HG03064 (cell line): ENCODE results near the gene NATD1.
"Not testable (repeated sequence)": the region's sequence is repeated elsewhere in the genome, so short reads cannot be mapped to it uniquely, and the experiment has no call there.

ENCODE experiments used
- ATAC-seq: cut with Tn5 transposase; IDR thresholded peaks from one replicate; pipeline ENCODE4 v1.9.1; 2021; ENCODE audit warnings: low read depth; ENCODE audit not compliant: unreplicated experiment

NATD1 gene

DNA sequence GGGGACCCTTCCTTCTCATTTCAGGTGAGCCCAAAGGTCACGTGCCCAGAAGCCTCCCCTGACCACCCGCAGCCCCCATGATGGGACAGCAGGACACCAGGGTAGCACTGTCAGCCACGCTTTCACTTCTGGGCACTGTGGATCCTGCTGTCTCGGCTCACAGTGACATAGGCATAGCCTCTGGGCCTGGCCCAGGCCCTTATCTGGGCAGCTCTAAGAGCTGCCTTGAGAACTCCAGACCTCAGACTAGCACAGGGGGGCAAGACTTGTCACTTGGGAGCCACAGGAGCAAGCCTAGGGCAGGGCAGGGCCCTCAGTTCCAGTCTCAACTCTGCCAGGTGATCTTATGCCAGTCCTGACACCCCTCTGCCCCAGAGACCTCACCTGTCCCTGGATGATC is 4.7 kb downstream of the NATD1 start:
- no peak for ATAC-seq

DNA sequence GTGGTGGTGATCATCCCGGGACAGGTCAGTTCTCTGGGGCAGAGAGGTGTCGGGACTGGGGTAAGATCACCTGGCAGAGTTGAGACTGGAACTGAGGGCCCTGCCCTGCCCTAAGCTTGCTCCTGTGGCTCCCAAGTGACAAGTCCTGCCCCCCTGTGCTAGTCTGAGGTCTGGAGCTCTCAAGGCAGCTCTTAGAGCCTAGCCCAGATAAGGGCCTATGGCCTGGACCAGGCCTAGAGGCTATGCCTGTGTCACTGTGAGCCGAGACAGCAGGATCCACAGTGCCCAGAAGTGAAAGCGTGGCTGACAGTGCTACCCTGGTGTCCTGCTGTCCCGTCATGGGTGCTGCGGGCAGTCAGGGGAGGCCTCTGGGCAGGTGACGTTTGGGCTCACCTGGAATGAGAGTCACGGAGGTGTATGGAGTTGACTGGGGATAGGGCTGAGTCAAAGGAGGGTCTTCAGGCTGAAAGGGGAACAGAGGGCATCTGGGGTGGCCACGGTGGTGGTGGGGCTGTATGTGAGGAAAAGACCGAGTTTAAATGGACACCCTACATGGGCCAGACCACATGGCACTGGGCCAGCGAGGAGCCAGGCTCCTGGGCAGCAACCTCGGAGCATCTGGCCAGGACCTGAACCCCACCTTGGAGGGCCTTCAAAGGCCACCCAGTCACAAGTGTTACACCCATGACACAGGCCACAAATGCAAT is 5.5 kb downstream of the NATD1 start:
- ATAC-seq = no peak

DNA sequence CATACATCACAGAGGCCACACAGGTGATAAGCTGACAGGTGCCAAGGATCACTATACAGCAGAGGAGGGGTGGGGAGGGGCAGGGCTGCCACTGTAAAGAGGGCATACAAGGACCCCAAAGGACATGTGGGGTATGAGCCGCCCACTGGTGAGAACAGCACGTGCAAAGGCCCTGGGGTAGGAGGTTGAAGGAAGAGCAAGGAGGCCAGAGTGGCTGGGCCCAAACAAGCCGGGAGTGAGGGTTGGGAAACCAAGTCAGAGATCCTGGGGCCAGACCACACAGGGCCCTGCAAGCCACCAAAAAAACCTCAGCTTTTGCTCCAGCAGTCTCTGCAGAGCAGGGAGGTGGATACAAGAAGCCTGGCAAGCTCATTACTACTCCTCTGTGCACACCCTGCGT is 6.5 kb downstream of the NATD1 start:
- ATAC-seq = no peak

DNA sequence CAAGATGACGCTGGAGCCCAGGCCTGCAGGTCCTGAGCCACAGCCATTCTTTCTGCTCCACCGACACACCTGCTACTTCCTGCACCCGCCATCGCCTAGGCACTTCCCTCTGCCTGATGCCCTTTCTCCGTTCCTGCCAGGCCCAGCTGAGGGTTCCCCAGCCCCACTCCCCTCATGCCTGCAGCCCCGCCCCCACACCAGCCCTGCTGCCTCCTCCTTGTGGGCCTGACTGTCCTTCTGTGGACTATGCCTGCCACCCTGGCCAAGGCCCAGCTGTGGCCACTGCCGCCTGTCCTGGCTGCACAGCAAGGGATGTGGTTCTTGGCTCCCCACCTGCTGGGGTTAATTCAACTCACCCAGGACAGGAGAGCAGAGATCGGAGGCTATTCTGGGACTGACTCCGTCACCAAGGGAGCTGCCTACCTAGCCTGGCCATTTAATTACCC is 7.5 kb downstream of the NATD1 start:
- no peak for ATAC-seq

DNA sequence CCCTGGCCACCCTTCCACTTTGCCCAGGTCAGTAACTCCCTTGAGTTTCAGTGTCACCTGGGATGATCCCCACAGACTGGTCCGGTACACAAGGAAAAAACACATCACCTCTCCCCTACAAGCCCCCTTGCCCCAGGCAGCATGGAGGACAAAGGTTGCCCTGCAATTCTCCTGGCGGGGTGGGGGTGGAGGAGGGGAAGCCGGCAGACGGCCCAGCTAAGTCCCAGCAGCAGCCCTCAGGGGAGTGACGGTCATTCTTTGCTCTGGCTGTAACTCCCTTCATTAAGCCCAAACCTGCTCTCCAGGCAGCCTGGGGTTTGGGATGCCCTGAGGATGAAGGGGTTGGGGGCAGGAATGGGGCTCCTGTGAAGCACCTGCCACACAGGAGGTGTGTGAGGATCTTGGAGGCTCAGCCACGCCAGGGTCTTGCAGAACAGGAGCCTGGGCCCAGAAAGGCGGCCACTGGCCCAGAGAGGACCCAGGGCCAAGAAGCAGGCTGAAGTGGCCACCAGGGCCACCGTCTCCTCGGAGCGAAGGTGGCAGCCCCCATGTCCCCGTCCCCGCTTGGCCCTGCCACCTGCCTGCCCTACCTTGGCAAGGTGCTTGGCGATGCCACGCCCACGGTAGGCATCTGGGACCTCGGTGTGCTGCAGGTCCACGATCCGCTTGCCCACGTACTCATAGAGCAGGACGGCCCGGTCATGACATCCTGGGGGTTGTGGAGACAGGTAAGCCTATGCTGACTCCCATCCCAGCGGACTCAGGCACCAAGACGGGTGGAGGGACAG is 9.5 kb downstream of the NATD1 start:
- no peak for ATAC-seq

DNA sequence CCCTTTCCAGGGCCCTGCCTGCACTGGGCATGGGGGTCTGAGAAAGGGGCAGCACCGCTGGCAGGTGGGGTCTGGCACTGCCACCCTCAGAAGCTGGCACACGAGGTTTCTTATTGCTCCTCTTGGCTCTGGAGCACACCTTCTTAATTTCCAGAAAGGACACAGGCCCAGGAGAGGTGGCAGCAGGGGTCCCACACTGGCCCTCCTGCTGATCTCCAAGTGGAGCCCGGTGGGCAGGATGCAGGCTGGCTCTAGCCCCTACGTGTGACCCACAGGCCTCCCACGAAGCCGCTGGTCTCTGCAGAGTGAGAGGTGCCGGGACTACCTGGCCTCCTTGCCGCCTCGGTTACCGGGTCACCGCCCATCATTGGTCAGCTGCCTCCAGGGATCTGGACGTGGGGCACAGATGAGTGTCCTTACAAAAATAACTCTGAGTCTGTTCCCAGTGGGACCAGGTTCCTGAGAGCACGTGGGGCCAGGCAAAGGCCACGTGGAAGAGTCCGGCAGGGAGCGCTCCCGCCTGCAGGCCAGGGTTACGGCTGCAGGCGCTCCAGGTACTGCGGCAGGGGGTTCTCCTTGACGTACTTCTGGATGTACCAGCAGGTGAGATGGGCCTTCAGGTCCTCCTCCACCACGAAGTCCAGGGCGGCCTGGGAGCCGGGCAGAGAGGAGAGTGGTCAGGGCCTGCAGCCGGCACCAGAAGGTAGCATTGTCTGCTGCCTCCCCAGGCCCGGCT is 10.3 kb downstream of the NATD1 start:
- no peak for ATAC-seq

DNA sequence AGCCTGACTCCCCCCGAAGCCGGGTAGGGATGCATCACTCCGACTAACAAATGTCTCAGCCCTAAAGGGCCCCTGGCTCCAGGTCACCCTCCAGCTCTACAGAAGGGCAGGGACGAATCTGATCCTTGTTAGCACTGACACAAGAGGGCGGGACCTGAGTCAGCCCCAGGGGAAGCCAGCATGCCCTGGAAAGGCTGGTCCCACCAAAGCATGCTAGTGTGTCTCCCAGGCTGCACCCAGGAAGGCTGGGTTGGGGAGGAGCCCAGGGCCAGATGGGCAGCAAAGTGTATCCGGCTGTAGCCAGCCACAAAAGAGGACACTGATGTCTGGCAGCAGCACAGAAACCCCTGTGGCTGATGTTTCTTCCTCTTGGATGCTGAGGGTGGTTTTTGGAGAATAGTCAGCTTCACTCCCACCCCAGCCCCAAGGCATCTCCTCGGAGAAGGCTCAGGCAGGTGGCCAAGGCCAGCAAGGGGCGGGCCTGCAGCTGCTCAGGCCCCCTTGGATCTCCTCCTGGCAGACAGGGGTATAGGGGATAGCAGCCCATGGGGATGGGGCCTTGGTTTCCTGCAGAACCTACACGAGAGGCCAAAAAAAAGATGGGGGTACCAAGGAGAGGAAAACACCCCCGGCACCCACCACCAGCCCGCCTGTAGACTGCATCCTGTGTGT is 11.0 kb downstream of the NATD1 start:
- ATAC-seq = no peak

DNA sequence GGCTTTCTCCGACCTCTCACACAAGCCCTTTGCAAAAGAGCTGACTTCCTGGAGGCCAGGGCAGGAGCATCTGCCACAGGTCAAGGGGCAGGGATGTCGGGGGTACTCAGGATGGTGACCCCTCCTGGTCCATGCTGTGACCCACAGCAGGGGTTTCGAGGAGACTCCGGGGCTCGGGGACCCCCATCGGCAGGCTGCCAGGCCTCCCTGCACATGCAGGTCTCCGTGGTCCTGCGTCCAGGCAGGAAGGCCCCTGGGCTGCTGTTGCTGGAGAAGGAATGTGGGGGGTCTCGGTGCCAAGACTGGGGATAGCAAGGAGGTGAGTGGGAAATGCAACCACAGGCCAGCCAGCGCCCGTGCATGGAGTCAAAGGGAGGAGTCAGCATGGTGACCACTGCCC is 11.6 kb downstream of the NATD1 start:
- ATAC-seq = no peak

DNA sequence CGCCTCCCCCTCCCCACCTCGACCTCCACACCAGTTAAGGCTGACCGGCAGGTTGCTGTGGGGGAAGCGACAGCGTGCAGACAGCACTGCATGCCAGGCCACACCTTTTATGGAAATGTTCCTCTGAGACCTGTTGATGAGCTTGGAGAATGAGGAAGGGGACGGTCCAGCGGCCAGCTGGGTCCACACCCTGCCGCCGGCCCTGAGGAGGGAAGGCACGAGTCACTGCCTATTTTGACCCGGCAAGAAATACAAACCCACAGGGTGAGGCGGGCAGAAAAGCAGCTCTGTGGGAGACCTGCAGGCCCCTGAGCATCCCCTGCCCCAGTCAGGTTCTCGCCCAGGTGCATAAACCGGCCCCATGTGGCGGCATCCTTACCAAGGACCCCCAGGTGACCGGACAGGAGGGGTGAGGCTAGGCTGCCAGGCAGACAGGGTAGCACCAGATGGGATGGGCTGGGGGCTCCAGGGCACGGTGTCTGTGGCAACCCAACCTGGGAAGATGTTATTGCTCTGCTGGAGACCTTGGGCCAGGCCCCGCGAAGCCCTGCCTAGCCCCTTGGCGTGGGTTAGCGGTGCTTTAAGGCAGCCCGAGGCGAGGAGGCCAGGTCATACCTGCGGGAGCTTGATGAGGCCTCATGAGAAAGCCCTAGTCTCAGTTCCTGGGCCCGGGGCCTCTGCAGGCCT is 12.7 kb downstream of the NATD1 start:
- ATAC-seq = no peak

DNA sequence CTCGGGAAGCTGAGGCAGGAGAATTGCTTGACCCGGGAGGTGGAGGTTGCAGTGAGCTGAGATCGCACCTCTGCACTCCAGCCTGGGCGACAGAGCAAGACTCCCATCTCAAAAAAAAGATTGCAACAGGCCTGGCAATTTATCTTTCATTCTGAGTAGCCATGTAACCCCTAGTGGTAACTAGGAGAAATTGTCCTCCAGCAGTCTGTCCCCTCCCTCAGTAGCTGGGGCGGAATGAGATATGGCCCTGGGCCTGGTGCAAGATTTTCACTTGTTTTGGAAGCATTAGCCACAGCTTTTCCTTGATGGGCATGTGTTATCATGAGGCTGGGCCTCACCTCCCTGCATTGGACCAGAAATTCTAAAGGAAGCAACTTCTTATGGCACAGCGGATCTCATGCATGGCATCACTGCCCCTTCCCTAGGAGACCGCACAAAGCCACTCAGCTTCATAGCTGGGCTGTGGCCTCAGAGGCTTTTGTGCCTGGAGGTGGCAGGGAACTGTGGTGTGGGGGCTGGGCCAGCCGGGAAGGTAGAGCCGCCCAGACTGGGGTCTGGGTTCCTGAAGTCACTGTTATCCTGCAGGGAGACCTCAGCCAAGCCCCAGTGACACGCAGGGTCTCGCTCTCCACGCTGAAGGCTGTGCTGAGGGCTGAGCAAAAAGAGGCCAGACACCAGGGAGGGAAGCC is 13.4 kb downstream of the NATD1 start:
- no peak for ATAC-seq

DNA sequence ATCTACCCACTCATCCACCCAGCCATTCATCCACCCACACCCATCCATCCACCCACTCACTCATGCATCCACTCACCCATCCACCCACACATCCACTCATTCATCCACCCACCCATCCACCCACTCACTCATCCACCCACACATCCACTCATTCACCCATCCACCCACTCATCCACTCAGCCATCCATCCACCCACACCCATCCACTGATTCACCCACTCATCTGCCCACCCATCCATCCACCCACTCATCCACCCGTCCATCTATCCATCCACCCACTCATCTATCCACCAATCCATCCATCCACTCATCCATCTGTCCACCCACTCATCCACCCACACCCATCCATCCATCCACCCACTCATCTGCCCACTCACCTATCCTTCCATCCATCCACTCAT is 17.3 kb downstream of the NATD1 start:
- ATAC-seq = no peak

DNA sequence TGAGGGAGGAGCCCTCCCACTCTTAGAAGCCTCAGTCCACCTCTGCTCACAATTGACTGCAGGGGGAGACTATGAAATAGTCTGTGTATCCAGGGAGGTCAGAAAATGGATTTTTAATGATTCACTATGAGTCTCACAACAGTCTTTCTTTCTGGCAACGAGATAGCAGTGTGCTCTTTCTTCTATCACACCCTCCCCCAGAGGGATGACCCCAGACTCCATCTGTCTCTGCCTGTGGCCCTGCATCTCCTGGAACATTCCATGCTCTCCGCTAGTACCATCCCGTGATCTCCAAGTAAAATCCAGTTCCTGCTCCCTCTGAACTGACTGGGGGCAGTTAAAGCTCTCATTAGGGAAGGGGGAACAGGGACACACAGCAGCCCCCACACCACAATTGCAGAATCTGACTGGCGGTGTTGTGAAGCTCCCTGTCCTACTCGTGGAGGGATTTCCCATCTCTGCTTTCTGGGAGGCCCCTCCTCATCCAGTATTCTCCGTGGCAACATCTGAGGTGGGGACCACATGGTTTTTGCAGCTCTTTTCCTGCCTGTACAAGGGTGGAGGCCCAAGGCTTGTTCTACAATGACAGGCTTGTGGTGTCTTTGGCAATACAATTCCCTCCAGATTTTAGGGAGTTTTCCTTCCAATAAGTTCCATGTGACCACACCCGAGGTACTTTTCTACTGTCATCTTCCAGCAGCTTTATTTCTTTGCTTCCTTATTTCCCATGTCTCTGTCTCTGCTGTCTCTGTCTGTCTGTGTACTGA is 19.4 kb downstream of the NATD1 start:
- ATAC-seq = no peak

DNA sequence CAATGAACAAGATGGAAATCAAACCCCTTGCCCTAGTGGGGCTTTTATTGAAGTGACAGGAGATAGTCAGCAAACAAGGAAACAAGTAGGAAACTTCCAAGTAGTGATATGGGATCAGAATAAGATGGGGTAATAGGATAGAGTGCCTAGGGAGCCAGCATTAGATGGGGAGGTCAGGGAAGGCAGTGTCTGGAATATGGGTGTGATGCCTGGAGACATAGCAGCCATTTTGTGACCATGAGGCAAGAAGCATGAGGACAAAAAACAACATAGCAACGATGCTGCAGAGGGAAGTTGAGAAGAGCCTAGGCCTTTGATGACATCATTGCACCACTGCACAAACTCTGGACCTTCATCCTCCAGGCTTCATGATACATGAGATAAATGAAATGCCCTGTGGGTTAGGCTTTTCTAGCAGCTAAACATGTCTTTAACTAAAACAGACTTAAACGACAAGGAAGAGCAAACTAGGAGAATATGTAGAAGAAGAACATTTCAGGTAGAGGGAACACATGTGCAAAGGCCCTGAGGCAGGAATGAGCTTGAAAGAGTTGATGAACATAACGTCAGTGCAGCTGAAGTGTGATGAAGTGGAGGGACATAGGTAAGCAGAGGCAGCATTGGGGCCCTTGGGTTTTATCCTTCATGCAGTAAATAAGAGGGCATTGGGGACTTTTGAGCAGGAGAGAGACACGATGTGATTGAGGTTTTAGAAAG is 21.0 kb downstream of the NATD1 start:
- ATAC-seq = no peak

DNA sequence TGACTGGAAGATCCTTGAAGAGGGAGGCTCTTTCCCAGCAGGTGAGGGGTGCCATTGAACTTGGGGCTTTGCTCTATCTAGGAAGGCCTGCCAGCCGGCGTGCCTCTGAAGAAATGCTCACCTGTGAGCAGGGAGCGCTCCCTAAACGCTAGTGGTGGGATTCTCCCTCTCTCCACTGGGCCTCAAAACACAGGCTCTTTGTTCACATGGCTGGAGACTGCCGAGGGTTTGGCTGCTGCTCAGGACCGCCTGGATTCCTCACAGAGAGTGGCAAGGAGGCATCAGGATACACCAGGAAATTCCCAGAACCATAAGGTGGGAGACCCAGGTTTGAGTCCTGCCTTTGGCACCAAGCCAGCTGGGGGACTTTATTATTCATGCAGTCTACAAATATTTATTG is 21.7 kb downstream of the NATD1 start:
- no peak for ATAC-seq

DNA sequence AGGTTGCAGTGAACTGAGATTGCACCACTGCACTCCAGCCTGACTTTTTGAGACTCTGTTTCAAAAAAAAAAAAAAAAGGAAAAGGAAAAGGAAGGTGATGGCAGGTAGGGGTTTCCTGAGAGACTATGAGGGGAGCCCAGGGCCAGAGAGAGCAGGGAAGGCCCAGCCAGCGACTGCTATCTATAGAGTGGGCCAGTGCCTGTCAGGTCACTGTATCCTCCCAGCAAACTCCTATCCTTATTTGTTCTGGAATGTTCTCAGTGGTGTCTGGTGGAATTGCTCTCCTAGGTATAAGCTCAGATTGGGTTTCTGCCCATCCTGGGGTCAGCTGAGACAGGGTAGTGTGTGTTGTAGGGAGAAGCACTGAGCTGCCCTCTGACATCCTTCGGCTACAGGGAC is 24.4 kb downstream of the NATD1 start:
- ATAC-seq = no peak

DNA sequence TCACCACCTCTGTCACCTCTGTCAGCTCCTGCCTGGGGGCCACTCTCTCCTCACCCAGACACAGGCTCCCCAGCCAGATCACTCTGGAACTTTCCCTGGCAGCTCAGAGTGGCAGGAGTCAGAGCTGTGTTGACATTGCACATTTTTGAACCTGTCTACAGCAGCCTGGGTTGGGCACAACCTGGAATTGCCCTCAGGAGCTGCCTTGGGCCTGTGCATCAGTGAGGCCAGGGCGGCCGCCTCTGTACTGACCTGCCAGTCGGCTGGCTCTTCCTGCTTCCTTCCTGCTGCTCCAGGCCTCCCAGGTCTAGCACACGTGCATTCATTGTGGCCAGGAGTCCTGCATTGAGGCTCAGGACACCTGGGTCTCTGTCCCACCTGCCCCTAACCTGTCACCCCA is 25.1 kb downstream of the NATD1 start:
- no peak for ATAC-seq

DNA sequence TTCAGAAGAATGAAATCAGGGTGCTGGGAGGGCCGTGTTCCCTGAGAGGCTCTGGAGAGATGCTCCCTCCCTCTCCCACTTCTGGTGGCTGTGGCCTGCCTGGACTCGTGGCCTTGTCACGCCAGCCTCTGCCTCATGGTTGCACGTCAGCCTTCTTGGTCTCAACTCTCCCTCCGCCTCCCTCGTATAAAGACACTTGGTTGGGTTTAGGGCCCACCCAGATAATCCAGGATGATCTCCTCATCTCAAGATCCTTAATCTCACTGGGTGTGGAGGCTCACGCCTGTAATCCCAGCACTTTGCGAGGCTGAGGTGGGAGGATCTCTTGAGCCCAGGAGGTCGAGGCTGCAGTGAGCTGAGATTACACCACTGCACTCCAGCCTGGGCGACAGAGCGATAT is 25.9 kb downstream of the NATD1 start:
- ATAC-seq = not testable (repeated sequence)

DNA sequence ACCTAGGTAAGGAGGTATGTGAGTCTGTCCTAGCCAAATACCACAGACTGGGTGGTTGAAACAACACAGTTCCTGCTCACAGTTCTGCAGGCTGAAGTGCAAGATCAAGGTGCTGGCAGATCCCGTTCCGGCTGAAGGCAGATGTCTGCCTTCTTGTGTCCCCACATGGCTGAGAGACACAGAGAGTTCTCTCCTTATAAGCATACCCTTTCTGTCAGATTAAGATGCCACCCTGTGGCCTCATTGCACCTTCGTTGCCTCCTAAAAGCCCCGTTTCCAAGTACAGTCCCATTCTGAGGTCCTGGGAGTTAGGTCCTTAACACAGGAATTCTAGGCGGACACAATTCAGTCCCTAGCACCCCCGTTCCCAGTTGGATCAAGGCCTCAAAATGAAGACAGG is 30.1 kb downstream of the NATD1 start:
- no peak for ATAC-seq
